HG02943 (cell line): ENCODE measurements around the gene CCDC136.

ENCODE experiments used
- ATAC-seq: cut with Tn5 transposase; IDR thresholded peaks from one replicate; pipeline ENCODE4 v1.9.1; 2021; ENCODE audit warnings: mild to moderate bottlenecking, low read depth, moderate library complexity; ENCODE audit not compliant: unreplicated experiment

The CCDC136 gene

DNA sequence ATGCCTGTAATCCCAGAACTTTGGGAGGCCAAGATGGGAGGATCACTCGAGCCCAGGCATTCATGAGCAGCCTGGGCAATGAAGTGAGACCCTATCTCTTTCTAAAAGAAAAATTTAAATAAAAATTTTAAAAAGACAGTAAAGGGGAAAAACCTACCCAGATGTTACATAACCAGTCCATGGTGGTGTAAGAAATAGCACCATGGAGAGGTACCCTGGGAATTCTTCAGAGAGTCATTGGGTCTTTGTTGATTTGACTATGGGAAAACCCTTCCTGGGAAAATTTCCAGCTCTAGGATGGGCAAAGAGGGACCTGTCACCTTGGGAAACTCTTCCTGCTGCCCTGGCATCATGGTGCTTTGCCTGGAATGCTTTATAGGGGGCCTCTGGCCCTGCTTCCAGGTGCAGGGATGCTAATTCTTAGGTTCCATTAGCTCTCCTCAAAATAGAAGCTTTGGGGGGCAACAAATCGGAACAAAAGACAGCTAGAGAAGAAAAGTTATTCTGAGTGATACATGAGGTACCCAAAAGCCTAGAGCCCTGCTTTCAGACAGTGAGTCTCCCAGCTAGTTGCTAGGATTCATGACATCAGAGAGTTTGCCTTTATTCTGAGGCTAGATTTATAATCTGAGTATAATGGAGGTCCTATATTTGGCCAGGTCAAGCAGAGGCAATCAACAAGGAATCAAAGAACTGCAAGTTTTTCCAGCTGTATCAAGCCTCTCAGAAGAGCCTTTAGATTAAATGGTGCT is 10.1 kb downstream of the CCDC136 start:
- no peak for ATAC-seq

DNA sequence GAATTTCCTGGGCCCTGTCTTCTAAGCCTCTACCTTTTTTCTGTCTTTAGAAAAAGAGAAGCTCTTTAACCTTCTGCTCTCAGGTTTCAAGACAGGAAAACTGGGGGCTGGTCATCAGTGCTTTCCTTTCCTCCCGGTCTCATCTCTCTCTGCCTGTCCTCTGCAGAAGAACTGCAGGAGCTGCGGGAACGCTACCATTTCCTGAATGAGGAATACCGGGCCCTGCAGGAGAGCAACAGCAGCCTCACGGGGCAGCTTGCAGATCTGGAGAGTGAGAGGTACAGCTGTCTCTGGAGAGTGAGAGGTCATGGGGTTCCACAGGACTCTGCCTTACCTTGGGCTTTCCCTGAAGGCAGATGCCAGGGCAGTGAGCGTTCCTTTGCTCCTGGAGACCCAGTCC is 12.7 kb downstream of the CCDC136 start:
- no peak for ATAC-seq

DNA sequence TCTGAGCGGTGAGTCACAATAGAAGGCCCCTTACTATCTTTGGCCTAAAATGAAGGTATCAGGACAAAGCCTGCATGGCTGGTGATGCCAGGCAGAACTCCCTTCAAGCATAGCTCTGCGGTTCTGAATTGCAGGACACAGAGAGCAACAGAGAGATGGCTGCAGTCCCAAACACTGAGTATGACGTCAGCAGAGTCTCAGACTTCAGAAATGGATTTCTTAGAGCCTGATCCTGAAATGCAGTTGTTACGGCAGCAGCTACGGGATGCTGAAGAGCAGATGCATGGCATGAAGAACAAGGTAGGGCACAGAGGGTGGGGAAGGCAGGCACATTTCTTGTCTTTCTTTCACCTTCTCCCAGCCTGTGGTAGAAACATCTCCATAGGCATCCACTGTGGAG is 13.5 kb downstream of the CCDC136 start:
- no peak for ATAC-seq

DNA sequence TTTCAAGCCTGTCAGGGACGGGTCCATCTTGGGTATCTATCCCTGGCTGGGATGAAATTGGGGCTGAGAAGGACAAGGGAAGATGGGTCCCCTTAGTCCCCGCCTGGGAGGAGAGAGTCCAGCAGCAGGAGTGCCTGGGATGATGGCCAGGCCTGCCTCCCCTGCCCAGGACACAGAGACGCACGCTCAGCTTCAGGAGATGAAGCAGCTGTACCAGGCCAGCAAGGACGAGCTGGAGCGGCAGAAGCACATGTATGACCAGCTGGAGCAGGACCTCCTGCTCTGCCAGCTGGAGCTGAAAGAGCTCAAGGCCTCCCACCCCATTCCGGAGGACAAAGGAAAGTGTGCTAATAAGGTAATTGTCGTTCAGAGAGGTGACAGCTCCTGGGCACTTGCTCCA is 15.4 kb downstream of the CCDC136 start:
- no peak for ATAC-seq

DNA sequence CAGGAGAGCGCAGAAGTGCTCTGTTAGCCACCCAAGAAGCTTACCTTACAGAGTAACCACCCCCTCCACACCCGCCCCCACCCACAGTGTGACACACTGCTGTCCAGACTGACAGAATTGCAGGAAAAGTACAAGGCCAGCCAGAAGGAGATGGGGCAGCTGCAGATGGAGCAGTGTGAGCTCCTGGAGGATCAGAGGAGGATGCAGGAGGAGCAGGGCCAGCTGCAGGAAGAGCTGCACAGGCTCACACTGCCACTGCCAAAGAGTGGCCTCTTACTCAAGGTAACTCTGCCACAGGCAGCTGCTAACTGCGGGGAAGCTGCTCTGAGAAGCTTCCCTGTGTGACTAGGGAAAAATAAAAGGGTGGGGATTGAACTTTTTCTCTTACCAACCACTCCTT is 17.6 kb downstream of the CCDC136 start:
- ATAC-seq: no peak

DNA sequence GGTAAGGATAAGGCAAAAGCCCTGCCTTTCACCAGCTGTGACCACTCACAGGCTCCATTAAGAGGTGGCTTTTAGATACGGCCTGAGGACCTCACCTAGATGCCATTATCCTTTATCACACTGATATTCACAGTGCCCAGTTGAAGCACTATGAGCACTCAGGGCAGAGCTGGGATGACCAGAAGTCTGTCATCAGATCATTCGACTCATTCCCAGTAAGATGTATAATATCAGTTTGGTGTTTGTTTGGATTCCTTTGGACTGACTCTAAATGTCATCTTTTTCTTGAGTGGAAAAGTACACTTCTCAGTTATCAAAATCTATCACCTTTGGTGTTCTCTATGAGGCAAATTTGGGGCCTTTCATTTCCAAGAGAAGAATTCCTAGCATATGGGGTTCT is 18.7 kb downstream of the CCDC136 start:
- no peak for ATAC-seq

DNA sequence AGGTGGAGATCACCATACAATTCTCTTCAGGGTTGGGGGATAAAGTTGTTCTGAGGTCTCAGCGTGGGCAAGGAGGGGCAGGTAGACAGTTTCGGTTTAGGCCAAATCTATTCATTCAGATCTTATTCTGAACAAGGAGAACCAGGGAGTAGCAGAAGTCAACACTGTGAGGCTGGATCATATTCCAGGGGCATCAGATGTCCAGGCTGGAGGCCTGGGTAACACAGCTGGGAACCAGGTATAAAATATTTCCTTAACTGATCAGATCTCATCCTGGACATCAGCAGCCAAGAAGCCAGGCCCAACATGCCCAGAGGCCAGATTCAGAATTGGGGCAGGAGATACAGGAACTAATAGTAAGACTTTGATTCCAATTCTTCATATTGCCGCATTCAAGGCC is 19.2 kb downstream of the CCDC136 start:
- no peak for ATAC-seq

DNA sequence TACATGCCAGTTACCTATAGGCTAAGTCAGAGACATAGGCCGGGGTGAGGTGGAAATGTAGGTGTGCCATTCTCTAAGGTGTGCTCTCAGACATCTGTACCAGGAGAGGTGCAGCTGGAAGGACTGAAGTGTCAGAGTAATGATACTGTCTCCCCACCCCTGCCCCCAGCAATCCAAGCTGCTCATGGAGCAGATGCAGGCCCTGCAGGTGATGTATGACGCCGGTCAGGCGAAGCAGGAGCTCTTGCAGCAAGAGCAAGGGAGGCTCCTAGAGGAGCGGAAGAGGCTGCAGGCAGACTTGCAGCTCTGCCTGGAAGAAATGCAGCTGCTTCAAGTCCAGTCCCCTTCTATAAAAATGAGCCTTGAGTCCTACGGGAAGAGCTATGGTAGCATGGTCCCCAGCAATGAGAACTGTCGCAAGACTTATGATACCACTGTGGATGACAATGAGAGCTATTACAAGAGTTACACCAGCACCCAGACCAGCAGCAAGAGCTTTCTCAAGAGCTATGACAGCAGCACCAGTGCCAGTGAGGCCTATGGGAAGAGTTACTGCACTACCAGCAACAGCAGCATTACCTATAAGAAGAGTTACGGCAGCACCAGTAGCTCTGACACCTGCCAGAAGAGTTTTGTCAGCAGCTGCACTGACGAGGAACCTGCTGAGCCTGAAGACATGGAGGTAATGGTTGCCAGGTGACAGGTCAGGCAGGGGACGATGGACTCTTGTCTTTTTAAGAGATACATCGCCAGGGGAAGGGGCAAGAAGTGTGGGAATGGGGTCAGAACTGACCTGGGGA is 20.1 kb downstream of the CCDC136 start:
- ATAC-seq: no peak

DNA sequence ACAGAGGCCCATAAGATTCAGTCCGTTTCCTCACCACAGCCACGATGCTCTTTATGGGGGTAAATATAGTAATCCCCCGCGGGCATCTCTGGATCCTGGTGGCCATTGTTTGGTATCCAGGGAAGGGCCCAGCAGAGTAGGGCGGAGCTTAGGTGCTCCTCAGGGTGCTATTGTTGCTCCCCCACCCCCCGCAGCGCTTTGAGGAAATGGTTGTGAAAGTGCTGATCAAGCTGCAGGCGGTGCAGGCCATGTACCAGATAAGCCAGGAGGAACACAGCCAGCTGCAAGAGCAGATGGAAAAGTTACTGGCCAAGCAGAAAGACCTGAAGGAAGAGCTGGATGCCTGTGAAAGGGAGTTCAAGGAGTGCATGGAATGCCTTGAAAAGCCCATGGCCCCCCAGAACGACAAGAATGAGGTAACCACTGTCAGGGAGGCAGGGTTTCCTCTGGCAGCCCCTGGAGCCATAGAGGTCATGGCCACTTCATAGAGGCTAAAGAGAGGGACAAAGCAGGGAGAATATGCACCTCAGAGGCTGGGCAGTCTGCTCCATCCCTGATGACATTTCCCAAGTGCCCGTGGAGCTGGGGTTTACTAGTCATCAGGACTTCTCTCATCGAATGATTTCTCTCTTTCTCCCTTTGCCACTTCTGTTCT is 20.9 kb downstream of the CCDC136 start:
- no peak for ATAC-seq

DNA sequence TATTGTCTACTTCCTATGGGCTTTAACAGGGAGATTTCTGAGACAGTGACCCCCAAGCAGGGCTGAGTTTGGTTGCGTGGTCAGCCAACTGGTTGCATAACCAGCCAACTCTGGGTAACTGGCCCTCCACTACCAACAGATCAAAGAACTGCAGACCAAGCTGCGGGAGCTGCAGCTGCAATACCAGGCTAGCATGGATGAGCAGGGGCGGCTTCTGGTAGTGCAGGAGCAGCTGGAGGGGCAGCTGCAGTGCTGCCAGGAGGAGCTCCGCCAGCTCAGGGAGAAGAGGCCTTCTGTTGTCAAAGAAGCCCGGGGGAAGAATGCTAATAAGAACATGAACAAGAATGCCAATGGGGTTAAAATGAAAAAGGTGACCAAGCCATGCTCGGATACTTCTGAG is 22.7 kb downstream of the CCDC136 start:
- ATAC-seq: no peak

DNA sequence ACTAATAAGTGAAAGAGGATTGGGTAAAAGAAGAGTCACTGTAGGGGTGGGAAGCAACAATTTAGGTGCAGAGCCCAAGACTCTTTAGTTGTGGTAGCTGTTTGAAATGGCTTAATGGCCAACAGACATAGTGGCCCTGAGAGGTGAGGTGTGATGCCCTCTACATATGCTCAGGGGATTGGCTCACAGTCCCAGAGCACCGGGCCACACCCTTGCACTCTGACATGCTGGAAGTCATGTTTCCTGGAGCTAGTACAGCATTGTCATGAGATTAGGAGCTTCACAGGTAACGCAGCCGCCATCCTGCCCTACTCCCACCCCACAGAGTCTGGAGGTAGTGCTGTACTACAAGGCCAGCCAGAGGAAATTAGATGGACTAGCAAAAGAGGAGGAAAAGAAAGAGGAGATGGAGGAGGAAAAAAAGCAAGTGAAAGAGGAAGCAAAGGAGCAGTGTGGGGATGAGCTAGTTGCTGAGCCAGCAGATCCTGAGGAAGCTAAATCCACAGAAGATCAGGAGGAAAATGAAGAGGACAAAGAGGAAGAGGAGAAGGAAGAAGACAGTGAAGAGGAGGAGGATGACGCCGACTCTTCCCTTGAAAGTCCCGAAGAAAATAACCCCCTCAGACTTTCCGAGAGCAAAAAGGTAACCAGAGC is 23.6 kb downstream of the CCDC136 start:
- no peak for ATAC-seq

DNA sequence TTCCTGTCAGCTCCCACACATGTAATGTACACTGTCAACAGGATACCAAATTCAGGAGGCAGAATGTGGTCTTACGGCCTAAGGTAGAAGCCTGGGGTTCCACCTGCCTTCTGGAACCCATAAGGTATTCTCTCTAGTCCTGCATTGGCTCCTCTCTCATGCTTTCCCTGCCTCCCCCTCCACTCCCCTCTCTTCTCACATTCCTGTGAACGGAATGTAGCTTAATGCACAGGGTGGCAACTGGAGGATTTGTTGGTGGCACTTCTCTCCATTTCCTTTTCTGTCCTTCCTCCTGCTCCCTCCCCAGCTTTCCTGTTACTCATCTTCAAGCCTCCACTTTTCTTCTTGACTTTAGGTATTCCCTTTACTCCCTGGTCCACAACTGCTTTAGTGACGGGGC is 26.9 kb downstream of the CCDC136 start:
- ATAC-seq: no peak

DNA sequence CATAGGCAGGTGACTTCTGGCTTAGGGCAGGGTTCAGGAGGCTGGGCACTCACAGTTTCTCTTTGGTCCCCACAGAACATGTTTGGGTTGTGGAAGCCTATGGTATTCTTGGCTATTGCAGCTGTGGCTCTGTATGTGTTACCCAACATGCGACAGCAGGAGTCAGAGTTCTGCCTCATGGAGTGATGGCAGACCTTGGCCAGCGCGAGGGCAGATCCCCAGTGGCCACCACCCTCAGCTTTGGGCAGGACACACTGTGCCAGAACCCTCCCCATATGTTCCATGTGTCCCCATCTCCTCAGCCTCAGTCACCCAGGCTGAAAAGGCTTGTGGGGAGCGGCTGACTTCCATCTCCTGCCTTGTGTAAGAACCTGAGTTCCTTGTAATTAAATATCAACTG is 30.0 kb downstream of the CCDC136 start:
- ATAC-seq: no peak

DNA sequence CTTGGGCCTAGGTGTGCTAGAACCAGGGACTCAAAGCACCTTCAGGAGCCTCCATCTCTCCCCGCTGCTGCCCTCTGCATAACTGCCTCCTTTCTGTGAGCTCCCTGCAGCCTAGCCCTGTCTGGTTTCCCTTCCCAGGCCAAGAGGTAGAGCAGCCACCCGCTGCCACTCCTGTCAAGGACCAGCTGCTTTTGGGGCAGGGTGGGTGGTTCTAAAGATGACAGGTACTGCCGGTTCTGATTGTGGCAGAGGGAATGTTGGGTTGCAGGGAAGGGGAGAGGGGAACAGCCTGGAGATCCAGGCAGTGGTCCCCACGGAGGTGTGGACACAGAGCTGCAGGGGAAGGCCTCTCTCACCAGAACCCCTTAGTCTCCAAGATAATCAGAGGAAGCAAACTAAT is 34.7 kb downstream of the CCDC136 start:
- no peak for ATAC-seq

DNA sequence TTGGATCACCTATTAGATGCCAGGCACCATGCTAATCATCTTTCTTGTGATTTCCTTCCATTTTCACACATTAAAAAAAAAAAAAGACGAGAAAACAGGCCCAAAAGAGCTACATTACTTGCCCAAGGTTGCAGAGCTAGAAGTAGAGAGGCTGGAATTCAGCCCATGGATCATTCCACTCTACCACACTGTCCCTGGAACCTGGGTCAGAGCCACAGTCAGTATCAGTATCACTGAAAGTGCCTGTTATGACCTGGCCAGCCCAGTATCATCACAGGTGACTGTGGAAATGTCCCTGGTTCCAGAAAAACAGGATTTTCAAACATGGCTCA is 35.1 kb downstream of the CCDC136 start:
- ATAC-seq: no peak

DNA sequence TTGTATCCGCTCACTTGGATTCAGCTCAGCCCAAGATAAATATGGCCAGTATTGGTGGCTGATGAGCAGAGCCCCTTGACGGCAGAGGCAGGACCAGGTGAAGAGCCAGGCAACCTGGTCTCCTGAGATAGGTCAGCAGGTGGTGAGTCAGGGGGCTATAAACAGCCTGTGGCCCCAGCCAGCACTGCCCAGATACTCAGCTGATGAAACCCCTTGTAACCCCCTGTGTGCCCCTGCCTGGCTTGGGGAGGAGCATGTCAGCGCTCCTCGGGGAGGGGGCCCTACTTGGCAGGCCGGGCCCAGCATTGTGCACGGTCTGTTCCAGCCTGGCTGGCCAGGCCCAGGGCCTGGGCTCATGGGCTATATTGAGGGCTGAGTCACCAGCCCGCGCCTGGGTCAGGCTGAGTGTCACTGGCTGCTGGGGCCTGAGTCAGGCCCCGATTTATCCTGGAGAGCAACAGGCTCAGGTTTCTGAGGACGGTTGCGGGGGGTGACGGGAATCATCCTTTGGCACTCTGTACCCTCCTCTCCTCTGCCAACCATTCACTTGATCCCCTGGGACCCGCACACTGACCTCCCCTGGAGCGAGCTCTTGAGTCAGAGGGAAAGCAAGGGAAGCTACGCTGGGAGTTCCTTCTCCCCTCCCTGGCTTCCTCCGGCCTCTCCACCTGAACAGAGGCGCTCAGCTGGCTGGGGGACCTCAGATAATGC is 35.6 kb downstream of the CCDC136 start:
- no peak for ATAC-seq

DNA sequence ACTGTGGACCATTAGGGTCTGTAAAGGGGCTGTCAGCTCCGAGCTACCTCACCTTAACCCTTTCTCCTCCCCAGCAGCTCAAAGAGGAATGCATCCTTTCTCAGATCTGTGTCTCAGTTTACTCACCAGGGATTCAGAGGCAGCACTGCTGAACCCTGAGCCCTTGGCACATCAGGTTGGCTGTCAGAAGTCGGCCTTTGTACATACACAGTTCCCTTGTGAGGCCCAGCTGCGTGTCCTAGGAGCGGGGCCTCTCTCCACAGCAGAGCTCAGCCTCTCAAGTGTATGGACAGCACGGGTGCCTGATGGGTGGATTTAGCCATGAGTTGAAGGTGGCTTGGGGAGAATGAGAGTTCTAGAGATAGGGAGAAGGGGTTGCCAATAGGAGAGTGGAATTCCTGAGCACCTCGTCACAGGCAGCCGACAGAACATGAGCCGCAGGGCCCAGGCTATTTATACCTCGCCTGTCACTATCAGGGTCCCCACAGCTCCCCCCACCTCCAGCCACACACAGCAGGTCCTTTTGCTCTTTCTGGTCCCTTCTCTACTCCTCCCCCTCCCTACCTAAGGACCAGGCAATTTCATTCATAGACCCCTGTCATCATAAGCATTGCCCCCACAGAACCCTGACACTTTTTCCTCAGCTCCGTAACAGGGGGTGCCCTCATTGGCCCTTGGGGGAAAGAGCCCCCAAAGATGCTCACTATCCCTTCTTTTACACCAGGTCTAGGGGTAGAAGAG is 36.4 kb downstream of the CCDC136 start:
- no peak for ATAC-seq

DNA sequence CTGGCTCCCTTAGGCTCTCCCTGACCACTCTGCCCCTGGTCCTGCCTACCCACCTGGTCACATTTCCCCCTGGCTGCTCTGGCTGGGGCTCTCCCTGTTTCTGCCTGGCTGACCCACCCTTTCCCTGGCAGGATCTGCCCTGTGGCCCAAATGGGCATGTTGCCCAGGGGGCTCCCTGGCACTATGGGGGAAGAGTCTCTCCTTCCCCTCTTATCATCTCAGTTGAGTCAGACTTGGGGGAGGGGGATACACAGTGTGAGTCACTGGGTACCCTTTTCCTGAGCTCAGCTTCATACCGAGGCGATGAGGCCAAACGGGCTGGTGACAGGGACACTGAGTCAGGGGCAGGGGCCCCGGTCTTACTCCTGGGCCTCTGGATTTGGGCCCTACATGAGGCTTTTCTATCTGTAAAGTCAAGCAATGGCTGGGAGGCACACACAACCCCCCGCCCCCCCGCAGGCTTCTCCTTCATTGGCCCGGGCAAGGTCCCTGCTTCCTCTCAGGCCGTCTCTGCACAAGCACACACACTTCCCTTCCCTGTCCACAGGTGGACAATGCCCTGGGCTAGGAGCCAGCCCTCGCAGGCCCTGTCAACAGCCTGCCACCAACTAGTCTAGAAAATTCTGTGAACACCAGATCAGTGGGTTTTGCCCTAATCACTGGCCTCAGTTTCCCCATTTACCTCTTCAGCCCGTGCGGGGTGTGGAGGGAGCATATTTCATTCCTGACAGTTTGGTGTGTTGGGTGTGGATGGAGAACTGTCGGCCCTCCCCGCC is 37.8 kb downstream of the CCDC136 start:
- ATAC-seq: no peak
